WTC11 (cell line): ENCODE results near the gene HNRNPC. TPM values are rescaled to one million over a fixed set of nuclear protein-coding genes. Genes with fewer than 3 reads are reported as not detected.

ENCODE experiments used
- ATAC-seq: fragments of 200-7000 bp; cut with Tn5 transposase; 2 replicates; pipeline ENCODE4 v1.10.0; 2021; ENCODE audit warnings: mild to moderate bottlenecking, moderate library complexity
- CTCF ChIA-PET: fragments of 300-600 bp; sonication (Branson Sonifier 250); formaldehyde crosslinking; loops from one replicate; lab custom pipeline; 2021; ENCODE audit warnings: antibody characterized with exemption; lab: Charles Lee
- POLR2A ChIA-PET: fragments of 350-600 bp; sonication (Branson Sonifier 250); formaldehyde crosslinking; loops from one replicate; lab custom pipeline; 2021; ENCODE audit warnings: antibody characterized with exemption; lab: Charles Lee
- DNase-seq: peaks from one replicate; pipeline ENCODE4 v3.0.0; 2021; ENCODE audit warnings: low spot score
- H3K27ac Mint-ChIP-seq: 2 replicates; pipeline ENCODE4 v1.8.0; 2021; ENCODE audit warnings: mixed read lengths
- H3K27me3 Mint-ChIP-seq: 2 replicates; pipeline ENCODE4 v1.8.0; 2021; ENCODE audit warnings: low read depth, mild to moderate bottlenecking, moderate library complexity, mixed read lengths
- H3K36me3 Mint-ChIP-seq: 2 replicates; pipeline ENCODE4 v1.8.0; 2021; ENCODE audit warnings: mixed read lengths
- H3K4me1 Mint-ChIP-seq: 2 replicates; pipeline ENCODE4 v1.8.0; 2022; ENCODE audit warnings: mixed read lengths
- H3K4me3 Mint-ChIP-seq: 2 replicates; pipeline ENCODE4 v1.8.0; 2021; ENCODE audit warnings: mild to moderate bottlenecking, moderate library complexity, mixed read lengths
- H3K9me3 Mint-ChIP-seq: 2 replicates; pipeline ENCODE4 v1.8.0; 2021; ENCODE audit warnings: mixed read lengths
- CREB1 ChIP-seq: sonication (generic); formaldehyde crosslinking; IDR thresholded peaks from 2 replicates; pipeline ENCODE4 v1.8.0; 2023; ENCODE audit warnings: mild to moderate bottlenecking, missing genetic modification reagents
- CREM ChIP-seq: sonication (generic); formaldehyde crosslinking; IDR thresholded peaks from 2 replicates; pipeline ENCODE4 v1.8.1; 2022; ENCODE audit warnings: mild to moderate bottlenecking, missing genetic modification reagents, moderate library complexity
- FOXP1 ChIP-seq: sonication (generic); formaldehyde crosslinking; IDR thresholded peaks from 2 replicates; pipeline ENCODE4 v1.8.0; 2022; ENCODE audit warnings: missing genetic modification reagents, mild to moderate bottlenecking, moderate library complexity, borderline replicate concordance
- SMAD4 ChIP-seq: sonication (generic); formaldehyde crosslinking; IDR thresholded peaks from 2 replicates; pipeline ENCODE4 v1.8.0; 2022; ENCODE audit warnings: mild to moderate bottlenecking, missing genetic modification reagents
- SP1 ChIP-seq: sonication (generic); formaldehyde crosslinking; conservative IDR thresholded peaks from 2 replicates; pipeline ENCODE4 v1.8.1; 2022; ENCODE audit warnings: missing genetic modification reagents
- TP53 ChIP-seq: sonication (generic); formaldehyde crosslinking; IDR thresholded peaks from 2 replicates; pipeline ENCODE4 v1.8.1; 2023; ENCODE audit warnings: mild to moderate bottlenecking, missing genetic modification reagents
- total RNA-seq: library from RNA; stranded (reverse); gene quantifications from 3 replicates; pipeline ENCODE4 v1.2.3, GENCODE V29; 2021
- TF ChIP-seq, protein P1 (sequence below): sonication (generic); formaldehyde crosslinking; IDR thresholded peaks from 2 replicates; pipeline ENCODE4 v1.8.0; 2022; ENCODE audit warnings: mild to moderate bottlenecking, missing genetic modification reagents
- TF ChIP-seq, protein P2 (sequence below): sonication (generic); formaldehyde crosslinking; IDR thresholded peaks from 2 replicates; pipeline ENCODE4 v1.8.1; 2023; ENCODE audit warnings: mild to moderate bottlenecking, missing genetic modification reagents, moderate library complexity
- TF ChIP-seq, protein P3 (sequence below): sonication (generic); formaldehyde crosslinking; IDR thresholded peaks from 2 replicates; pipeline ENCODE4 v1.8.1; 2022; ENCODE audit warnings: low read depth, missing genetic modification reagents, borderline replicate concordance
- TF ChIP-seq, protein P4 (sequence below): sonication (generic); formaldehyde crosslinking; IDR thresholded peaks from 2 replicates; pipeline ENCODE4 v1.8.1; 2023; ENCODE audit warnings: mild to moderate bottlenecking, missing genetic modification reagents, moderate library complexity
- TF ChIP-seq, protein P5 (sequence below): fragments of 250-450 bp; sonication (Bioruptor Pico); IDR thresholded peaks from 2 replicates; pipeline ENCODE4 v1.9.0; 2021; ENCODE audit warnings: mild to moderate bottlenecking, borderline replicate concordance
- TF ChIP-seq, protein P6 (sequence below): fragments of 250-450 bp; sonication (Bioruptor Pico); IDR thresholded peaks from 2 replicates; pipeline ENCODE4 v1.9.0; 2021; ENCODE audit warnings: moderate library complexity, mild to moderate bottlenecking, inconsistent platforms, borderline replicate concordance
- TF ChIP-seq, protein P7 (sequence below): fragments of 250-450 bp; sonication (Bioruptor Pico); IDR thresholded peaks from 2 replicates; pipeline ENCODE4 v1.9.0; 2021; ENCODE audit warnings: mild to moderate bottlenecking
- TF ChIP-seq, protein P8 (sequence below): sonication (generic); formaldehyde crosslinking; conservative IDR thresholded peaks from 2 replicates; pipeline ENCODE4 v1.8.1; 2023; ENCODE audit warnings: mild to moderate bottlenecking, low read depth, missing genetic modification reagents, moderate library complexity
- TF ChIP-seq, protein P9 (sequence below): fragments of 200-600 bp; IDR thresholded peaks from 2 replicates; pipeline ENCODE4 v1.8.0; 2022; ENCODE audit warnings: antibody characterized with exemption

Gene HNRNPC
- total RNA-seq, 1 experiment from 2014 or later = 982 TPM

DNA sequence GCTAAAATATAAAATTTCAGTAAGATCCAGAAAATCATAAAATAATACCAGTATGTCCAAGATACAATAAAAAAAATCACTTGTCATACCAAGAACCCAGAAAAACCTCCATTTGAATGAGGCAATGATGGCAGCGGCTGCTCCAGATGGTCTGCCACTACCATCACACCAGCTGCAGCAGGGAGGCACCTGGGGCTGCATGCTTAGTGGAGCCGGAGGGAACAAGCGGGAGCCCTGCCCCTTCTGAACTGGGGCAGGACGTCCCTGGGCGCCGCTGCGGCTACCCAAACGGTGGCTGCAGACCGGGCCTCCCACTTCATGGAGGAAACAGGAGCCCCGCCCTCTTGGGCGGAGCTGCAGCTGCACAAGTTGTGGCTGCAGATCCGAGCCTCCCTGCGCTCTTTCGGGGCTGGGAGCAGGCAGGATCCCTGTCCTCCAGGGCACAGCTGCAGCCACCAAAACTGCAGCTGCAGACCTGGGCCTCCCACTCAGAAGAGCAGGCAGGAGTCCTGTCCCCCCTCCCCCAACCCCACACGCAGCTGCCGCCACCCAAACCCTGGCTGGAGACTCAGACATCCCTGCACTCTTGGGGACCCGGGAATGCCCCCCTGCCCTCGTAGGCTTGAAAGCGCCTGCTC is 77.3 kb downstream of the HNRNPC start (continued):
- TF ChIP-seq, protein P1, sequence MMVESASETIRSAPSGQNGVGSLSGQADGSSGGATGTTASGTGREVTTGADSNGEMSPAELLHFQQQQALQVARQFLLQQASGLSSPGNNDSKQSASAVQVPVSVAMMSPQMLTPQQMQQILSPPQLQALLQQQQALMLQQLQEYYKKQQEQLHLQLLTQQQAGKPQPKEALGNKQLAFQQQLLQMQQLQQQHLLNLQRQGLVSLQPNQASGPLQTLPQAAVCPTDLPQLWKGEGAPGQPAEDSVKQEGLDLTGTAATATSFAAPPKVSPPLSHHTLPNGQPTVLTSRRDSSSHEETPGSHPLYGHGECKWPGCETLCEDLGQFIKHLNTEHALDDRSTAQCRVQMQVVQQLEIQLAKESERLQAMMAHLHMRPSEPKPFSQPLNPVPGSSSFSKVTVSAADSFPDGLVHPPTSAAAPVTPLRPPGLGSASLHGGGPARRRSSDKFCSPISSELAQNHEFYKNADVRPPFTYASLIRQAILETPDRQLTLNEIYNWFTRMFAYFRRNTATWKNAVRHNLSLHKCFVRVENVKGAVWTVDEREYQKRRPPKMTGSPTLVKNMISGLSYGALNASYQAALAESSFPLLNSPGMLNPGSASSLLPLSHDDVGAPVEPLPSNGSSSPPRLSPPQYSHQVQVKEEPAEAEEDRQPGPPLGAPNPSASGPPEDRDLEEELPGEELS (CRISPR knock-in tag) = 0 out of 2 replicates have a peak, but pooled peaks have one; percentile 16
- TF ChIP-seq TP53 (CRISPR knock-in tag) (0 out of 2 replicates have a peak, but pooled peaks have one; percentile 24), SP1 (CRISPR knock-in tag) (peak; percentile 47; the same call in 1 of the 2 replicates), CREB1 (CRISPR knock-in tag) (no peak), CREM (CRISPR knock-in tag) (no peak)
- TF ChIP-seq, protein P2, sequence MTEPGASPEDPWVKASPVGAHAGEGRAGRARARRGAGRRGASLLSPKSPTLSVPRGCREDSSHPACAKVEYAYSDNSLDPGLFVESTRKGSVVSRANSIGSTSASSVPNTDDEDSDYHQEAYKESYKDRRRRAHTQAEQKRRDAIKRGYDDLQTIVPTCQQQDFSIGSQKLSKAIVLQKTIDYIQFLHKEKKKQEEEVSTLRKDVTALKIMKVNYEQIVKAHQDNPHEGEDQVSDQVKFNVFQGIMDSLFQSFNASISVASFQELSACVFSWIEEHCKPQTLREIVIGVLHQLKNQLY (CRISPR knock-in tag) = no peak
- TF ChIP-seq, protein P3, sequence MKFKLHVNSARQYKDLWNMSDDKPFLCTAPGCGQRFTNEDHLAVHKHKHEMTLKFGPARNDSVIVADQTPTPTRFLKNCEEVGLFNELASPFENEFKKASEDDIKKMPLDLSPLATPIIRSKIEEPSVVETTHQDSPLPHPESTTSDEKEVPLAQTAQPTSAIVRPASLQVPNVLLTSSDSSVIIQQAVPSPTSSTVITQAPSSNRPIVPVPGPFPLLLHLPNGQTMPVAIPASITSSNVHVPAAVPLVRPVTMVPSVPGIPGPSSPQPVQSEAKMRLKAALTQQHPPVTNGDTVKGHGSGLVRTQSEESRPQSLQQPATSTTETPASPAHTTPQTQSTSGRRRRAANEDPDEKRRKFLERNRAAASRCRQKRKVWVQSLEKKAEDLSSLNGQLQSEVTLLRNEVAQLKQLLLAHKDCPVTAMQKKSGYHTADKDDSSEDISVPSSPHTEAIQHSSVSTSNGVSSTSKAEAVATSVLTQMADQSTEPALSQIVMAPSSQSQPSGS (CRISPR knock-in tag) = no peak
- TF ChIP-seq, protein P4, sequence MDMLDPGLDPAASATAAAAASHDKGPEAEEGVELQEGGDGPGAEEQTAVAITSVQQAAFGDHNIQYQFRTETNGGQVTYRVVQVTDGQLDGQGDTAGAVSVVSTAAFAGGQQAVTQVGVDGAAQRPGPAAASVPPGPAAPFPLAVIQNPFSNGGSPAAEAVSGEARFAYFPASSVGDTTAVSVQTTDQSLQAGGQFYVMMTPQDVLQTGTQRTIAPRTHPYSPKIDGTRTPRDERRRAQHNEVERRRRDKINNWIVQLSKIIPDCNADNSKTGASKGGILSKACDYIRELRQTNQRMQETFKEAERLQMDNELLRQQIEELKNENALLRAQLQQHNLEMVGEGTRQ (CRISPR knock-in tag) = no peak; the same call in 1 of the 2 replicates
- TF ChIP-seq, protein P5, sequence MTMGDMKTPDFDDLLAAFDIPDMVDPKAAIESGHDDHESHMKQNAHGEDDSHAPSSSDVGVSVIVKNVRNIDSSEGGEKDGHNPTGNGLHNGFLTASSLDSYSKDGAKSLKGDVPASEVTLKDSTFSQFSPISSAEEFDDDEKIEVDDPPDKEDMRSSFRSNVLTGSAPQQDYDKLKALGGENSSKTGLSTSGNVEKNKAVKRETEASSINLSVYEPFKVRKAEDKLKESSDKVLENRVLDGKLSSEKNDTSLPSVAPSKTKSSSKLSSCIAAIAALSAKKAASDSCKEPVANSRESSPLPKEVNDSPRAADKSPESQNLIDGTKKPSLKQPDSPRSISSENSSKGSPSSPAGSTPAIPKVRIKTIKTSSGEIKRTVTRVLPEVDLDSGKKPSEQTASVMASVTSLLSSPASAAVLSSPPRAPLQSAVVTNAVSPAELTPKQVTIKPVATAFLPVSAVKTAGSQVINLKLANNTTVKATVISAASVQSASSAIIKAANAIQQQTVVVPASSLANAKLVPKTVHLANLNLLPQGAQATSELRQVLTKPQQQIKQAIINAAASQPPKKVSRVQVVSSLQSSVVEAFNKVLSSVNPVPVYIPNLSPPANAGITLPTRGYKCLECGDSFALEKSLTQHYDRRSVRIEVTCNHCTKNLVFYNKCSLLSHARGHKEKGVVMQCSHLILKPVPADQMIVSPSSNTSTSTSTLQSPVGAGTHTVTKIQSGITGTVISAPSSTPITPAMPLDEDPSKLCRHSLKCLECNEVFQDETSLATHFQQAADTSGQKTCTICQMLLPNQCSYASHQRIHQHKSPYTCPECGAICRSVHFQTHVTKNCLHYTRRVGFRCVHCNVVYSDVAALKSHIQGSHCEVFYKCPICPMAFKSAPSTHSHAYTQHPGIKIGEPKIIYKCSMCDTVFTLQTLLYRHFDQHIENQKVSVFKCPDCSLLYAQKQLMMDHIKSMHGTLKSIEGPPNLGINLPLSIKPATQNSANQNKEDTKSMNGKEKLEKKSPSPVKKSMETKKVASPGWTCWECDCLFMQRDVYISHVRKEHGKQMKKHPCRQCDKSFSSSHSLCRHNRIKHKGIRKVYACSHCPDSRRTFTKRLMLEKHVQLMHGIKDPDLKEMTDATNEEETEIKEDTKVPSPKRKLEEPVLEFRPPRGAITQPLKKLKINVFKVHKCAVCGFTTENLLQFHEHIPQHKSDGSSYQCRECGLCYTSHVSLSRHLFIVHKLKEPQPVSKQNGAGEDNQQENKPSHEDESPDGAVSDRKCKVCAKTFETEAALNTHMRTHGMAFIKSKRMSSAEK = no peak
- TF ChIP-seq, protein P6, sequence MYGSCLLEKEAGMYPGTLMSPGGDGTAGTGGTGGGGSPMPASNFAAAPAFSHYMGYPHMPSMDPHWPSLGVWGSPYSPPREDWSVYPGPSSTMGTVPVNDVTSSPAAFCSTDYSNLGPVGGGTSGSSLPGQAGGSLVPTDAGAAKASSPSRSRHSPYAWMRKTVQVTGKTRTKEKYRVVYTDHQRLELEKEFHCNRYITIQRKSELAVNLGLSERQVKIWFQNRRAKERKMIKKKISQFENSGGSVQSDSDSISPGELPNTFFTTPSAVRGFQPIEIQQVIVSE (CRISPR knock-in tag) = no peak

DNA sequence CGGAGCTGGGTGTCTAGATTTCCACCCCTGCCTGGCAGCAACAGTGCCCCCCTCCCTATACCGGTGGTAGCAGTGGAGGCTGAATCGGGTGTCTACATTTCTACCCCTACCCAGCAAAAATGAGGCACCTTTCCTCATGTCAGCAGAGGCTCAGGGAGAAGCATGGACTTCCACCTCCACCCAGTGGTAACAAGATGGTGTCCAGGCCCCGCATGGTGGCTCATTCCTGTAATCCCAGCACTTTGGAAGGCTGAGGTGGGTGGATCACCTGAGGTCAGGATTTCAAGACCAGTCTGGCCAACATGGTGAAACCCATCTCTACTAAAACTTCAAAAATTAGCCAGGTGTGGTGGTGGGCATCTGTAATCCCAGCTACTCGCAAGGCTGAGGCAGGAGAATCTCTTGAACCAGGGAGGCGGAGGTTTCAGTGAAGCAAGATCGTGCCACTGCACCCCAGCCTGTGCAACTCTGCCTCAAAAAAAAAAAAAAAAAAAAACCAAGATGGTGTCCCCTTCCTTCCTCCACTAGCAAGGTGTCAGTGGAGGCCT is 77.9 kb downstream of the HNRNPC start:
- POLR2A ChIA-PET = interaction anchor here (0.7 kb wide), 2 partner anchors 9 to 206 kb away, joined by 4 to 6 read pairs; no protein-coding TSS in a partner anchor
- ATAC-seq (no peak), DNase-seq (no peak)
- CTCF ChIA-PET = interaction anchor here (0.9 to 2.0 kb wide), 5 partner anchors 84 to 123 kb away, joined by 3 to 6 read pairs (median 3); no protein-coding TSS in a partner anchor
- H3K36me3 Mint-ChIP-seq = no peaks in the 10 kb centered on the region
- peak overlapping the region; percentile 47 for H3K4me3 Mint-ChIP-seq
- peaks cover 5% of the 10 kb centered on the region for H3K27me3 Mint-ChIP-seq
- H3K27ac Mint-ChIP-seq = peak overlapping the region; percentile 22; the same call in 1 of the 2 replicates
- H3K9me3 Mint-ChIP-seq = peaks cover 4% of the 10 kb centered on the region
- H3K4me1 Mint-ChIP-seq = peaks cover 29% of the 10 kb centered on the region
- TF ChIP-seq SMAD4 (CRISPR knock-in tag) (no peak), FOXP1 (no peak)
- TF ChIP-seq, protein P7, sequence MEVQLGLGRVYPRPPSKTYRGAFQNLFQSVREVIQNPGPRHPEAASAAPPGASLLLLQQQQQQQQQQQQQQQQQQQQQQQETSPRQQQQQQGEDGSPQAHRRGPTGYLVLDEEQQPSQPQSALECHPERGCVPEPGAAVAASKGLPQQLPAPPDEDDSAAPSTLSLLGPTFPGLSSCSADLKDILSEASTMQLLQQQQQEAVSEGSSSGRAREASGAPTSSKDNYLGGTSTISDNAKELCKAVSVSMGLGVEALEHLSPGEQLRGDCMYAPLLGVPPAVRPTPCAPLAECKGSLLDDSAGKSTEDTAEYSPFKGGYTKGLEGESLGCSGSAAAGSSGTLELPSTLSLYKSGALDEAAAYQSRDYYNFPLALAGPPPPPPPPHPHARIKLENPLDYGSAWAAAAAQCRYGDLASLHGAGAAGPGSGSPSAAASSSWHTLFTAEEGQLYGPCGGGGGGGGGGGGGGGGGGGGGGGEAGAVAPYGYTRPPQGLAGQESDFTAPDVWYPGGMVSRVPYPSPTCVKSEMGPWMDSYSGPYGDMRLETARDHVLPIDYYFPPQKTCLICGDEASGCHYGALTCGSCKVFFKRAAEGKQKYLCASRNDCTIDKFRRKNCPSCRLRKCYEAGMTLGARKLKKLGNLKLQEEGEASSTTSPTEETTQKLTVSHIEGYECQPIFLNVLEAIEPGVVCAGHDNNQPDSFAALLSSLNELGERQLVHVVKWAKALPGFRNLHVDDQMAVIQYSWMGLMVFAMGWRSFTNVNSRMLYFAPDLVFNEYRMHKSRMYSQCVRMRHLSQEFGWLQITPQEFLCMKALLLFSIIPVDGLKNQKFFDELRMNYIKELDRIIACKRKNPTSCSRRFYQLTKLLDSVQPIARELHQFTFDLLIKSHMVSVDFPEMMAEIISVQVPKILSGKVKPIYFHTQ (CRISPR knock-in tag) = no peak
- TF ChIP-seq, protein P8, sequence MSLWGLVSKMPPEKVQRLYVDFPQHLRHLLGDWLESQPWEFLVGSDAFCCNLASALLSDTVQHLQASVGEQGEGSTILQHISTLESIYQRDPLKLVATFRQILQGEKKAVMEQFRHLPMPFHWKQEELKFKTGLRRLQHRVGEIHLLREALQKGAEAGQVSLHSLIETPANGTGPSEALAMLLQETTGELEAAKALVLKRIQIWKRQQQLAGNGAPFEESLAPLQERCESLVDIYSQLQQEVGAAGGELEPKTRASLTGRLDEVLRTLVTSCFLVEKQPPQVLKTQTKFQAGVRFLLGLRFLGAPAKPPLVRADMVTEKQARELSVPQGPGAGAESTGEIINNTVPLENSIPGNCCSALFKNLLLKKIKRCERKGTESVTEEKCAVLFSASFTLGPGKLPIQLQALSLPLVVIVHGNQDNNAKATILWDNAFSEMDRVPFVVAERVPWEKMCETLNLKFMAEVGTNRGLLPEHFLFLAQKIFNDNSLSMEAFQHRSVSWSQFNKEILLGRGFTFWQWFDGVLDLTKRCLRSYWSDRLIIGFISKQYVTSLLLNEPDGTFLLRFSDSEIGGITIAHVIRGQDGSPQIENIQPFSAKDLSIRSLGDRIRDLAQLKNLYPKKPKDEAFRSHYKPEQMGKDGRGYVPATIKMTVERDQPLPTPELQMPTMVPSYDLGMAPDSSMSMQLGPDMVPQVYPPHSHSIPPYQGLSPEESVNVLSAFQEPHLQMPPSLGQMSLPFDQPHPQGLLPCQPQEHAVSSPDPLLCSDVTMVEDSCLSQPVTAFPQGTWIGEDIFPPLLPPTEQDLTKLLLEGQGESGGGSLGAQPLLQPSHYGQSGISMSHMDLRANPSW (CRISPR knock-in tag) = no peak
- TF ChIP-seq, protein P9, sequence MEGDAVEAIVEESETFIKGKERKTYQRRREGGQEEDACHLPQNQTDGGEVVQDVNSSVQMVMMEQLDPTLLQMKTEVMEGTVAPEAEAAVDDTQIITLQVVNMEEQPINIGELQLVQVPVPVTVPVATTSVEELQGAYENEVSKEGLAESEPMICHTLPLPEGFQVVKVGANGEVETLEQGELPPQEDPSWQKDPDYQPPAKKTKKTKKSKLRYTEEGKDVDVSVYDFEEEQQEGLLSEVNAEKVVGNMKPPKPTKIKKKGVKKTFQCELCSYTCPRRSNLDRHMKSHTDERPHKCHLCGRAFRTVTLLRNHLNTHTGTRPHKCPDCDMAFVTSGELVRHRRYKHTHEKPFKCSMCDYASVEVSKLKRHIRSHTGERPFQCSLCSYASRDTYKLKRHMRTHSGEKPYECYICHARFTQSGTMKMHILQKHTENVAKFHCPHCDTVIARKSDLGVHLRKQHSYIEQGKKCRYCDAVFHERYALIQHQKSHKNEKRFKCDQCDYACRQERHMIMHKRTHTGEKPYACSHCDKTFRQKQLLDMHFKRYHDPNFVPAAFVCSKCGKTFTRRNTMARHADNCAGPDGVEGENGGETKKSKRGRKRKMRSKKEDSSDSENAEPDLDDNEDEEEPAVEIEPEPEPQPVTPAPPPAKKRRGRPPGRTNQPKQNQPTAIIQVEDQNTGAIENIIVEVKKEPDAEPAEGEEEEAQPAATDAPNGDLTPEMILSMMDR = no peak
- TF ChIP-seq, all 79 proteins: peak for 0
